ENCODE measurements around the gene TEPSIN.

TEPSIN gene

GRCh38 chr17:81206166-81206565 lies 32.7 kb downstream of the TEPSIN start:
- TF ChIP-seq TSHZ2 (CRISPR knock-in tag; IDR thresholded peaks at IDR 0.05) (no peak), OSR1 (CRISPR knock-in tag; IDR thresholded peaks at IDR 0.05) (no peak), CSDC2 (CRISPR knock-in tag; IDR thresholded peaks at IDR 0.05) (no peak)
- no peak for ATAC-seq

GRCh38 chr17:81204578-81204977 lies 34.3 kb downstream of the TEPSIN start:
- ATAC-seq, result no peak
- TF ChIP-seq ESRRG (CRISPR knock-in tag; IDR thresholded peaks at IDR 0.05) (no peak), SNAI2 (CRISPR knock-in tag; IDR thresholded peaks at IDR 0.05) (no peak), POU6F1 (CRISPR knock-in tag; IDR thresholded peaks at IDR 0.05; ENCODE audit: borderline replicate concordance, low read depth) (no peak), TOX (CRISPR knock-in tag; IDR thresholded peaks at IDR 0.05; ENCODE audit: borderline replicate concordance) (no peak)

GRCh38 chr17:81203136-81203535 lies 35.7 kb downstream of the TEPSIN start:
- TF ChIP-seq PATZ1 (CRISPR knock-in tag; IDR thresholded peaks at IDR 0.05; ENCODE audit: borderline replicate concordance) (no peak), ZNF70 (CRISPR knock-in tag; IDR thresholded peaks at IDR 0.05) (no peak), POU6F1 (CRISPR knock-in tag; IDR thresholded peaks at IDR 0.05; ENCODE audit: borderline replicate concordance, low read depth) (no peak), SNAI2 (CRISPR knock-in tag; IDR thresholded peaks at IDR 0.05) (no peak), TSHZ2 (CRISPR knock-in tag; IDR thresholded peaks at IDR 0.05) (no peak), ZFP3 (CRISPR knock-in tag; IDR thresholded peaks at IDR 0.05) (no peak), BACH2 (CRISPR knock-in tag; IDR thresholded peaks at IDR 0.05; ENCODE audit: borderline replicate concordance) (no peak), TCF4 (CRISPR knock-in tag; IDR thresholded peaks at IDR 0.05; ENCODE audit: borderline replicate concordance) (no peak), ESRRG (CRISPR knock-in tag; IDR thresholded peaks at IDR 0.05) (no peak), RARB (CRISPR knock-in tag; IDR thresholded peaks at IDR 0.05) (no peak), PPARA (CRISPR knock-in tag; IDR thresholded peaks at IDR 0.05; ENCODE audit: borderline replicate concordance) (no peak), ZFP30 (CRISPR knock-in tag; IDR thresholded peaks at IDR 0.05) (no peak), CSRNP3 (CRISPR knock-in tag; IDR thresholded peaks at IDR 0.05) (no peak), ISL1 (CRISPR knock-in tag; IDR thresholded peaks at IDR 0.05) (no peak), TOX (CRISPR knock-in tag; IDR thresholded peaks at IDR 0.05; ENCODE audit: borderline replicate concordance) (no peak)
- ATAC-seq, result no peak

All from SK-N-SH treated with all-trans-retinoic acid at 6 μM for 48 hours (cell line).